ENCODE measurements around the gene DNAJC25. TPM values are rescaled to one million over a fixed set of nuclear protein-coding genes. Genes with fewer than 3 reads are reported as not detected.
A peak's percentile ranks its signal among the peaks of the same experiment; 100 is the strongest.

DNAJC25 gene
- total and polyA plus RNA-seq, 2 of the 13 experiments (the other 11 are each of a cell fraction or from before 2014, with no cell fraction given): 5.7 to 10.2 TPM

GRCh38 chr9:111648066-111648465, 16.9 kb downstream of the DNAJC25 start:
- no peak overlapping the region for H3K27ac ChIP-seq (ENCODE audit: extremely low read length, insufficient read depth, low read length)
- no peaks in the 10 kb centered on the region for H3K9me3 ChIP-seq (ENCODE audit: low read length)
- no peaks in the 10 kb centered on the region for H3K79me2 ChIP-seq (ENCODE audit: insufficient read depth, low read length)
- DNase-seq (ENCODE audit: low spot score): no peak
- whole genome bisulfite sequencing (ENCODE audit: low lambda C conversion rate): 95% methylated on average over 4 of the region's 4 CpGs
- H3K4me2 ChIP-seq (ENCODE audit: low read depth, low read length): no peak overlapping the region
- intact Hi-C loops (cut with micrococcal nuclease; ENCODE audit: unreplicated experiment) (no loop called here), in situ Hi-C loops (cut with HindIII; ENCODE audit: extremely low pct_ligation_motif_present, low pct_unique_long_range_greater_than_20kb) (no loop called here)
- ChIA-PET CTCF (ENCODE audit: low intra/inter-chr PET ratio, low total read pairs) (no interaction called here), POLR2A (no interaction called here)
- ATAC-seq: no peak
- H3K4me3 ChIP-seq (replicated peaks in 1 of 3; ENCODE audit: insufficient read depth in 1 of 3, low read depth in 2 of 3, low read length in 3 of 3): no peak overlapping the region
- H2AFZ ChIP-seq (ENCODE audit: low read length): no peak overlapping the region
- H3K9ac ChIP-seq (ENCODE audit: insufficient read depth, low read depth, low read length): no peak overlapping the region
- no TSS peak for BruUV-seq (replicated peaks)
- peaks cover 16% of the 10 kb centered on the region for H3K4me1 ChIP-seq (ENCODE audit: insufficient read depth, low read length)
- no peaks in the 10 kb centered on the region for H4K20me1 ChIP-seq (ENCODE audit: insufficient read depth, low read length)
- no peaks in the 10 kb centered on the region for H3K27me3 ChIP-seq (ENCODE audit: control insufficient read depth in 1 of 2, insufficient read depth in 2 of 2, low read length in 2 of 2)
- H3K36me3 ChIP-seq (replicated peaks in 1 of 2; ENCODE audit: control insufficient read depth in 1 of 2, insufficient read depth in 2 of 2, low read length in 2 of 2): peaks cover 1 to 32% of the 10 kb centered on the region in 2 experiments; a peak in 3 of 5 replicates
- no peak for FAIRE-seq
- TF ChIP-seq ZNF354B (CRISPR knock-in tag; IDR thresholded peaks at IDR 0.05): no peak
- TF ChIP-seq, protein P1, sequence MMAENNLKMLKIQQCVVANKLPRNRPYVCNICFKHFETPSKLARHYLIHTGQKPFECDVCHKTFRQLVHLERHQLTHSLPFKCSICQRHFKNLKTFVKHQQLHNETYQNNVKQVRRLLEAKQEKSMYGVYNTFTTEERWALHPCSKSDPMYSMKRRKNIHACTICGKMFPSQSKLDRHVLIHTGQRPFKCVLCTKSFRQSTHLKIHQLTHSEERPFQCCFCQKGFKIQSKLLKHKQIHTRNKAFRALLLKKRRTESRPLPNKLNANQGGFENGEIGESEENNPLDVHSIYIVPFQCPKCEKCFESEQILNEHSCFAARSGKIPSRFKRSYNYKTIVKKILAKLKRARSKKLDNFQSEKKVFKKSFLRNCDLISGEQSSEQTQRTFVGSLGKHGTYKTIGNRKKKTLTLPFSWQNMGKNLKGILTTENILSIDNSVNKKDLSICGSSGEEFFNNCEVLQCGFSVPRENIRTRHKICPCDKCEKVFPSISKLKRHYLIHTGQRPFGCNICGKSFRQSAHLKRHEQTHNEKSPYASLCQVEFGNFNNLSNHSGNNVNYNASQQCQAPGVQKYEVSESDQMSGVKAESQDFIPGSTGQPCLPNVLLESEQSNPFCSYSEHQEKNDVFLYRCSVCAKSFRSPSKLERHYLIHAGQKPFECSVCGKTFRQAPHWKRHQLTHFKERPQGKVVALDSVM (CRISPR knock-in tag; IDR thresholded peaks at IDR 0.05): 0 out of 2 replicates have a peak, but pooled peaks have one; percentile 24

DNA sequence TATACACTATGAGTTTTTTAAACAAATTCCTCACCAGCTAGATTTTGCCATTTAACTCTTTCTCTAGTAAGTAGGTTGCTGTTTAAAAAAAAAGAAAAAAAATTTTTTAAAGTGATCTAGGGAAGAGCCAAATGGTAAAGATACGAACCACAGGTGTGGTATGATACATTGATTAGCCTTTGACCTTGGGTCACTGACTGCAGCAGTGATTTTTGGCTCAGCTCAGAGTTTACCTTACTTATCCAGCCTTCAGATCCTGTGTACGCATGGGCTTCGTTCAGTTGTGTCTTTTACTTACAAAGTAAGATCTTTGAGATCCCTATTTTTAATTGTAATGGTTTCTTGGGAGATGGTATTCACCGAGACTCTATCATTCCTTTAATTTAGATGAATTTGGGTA, 17.9 kb downstream of the DNAJC25 start:
- no peak overlapping the region for H3K27ac ChIP-seq (ENCODE audit: extremely low read length, insufficient read depth, low read length)
- WGBS (ENCODE audit: low lambda C conversion rate): 90% methylated on average over 4 of the region's 4 CpGs
- no peaks in the 10 kb centered on the region for H3K27me3 ChIP-seq (ENCODE audit: control insufficient read depth in 1 of 2, insufficient read depth in 2 of 2, low read length in 2 of 2)
- no TSS peak for BruUV-seq (replicated peaks)
- no peak overlapping the region for H3K4me2 ChIP-seq (ENCODE audit: low read depth, low read length)
- no peak overlapping the region for H2AFZ ChIP-seq (ENCODE audit: low read length)
- no peak overlapping the region for H3K9ac ChIP-seq (ENCODE audit: insufficient read depth, low read depth, low read length)
- H4K20me1 ChIP-seq (ENCODE audit: insufficient read depth, low read length): no peaks in the 10 kb centered on the region
- POLR2A ChIA-PET: no interaction called here
- no peaks in the 10 kb centered on the region for H3K79me2 ChIP-seq (ENCODE audit: insufficient read depth, low read length)
- intact Hi-C loops (cut with micrococcal nuclease; ENCODE audit: unreplicated experiment): no loop called here
- H3K4me3 ChIP-seq (replicated peaks in 1 of 3; ENCODE audit: insufficient read depth in 1 of 3, low read depth in 2 of 3, low read length in 3 of 3): no peak overlapping the region
- DNase-seq (ENCODE audit: low spot score) (no peak), ATAC-seq (no peak), FAIRE-seq (no peak)
- H3K36me3 ChIP-seq (replicated peaks in 1 of 2; ENCODE audit: control insufficient read depth in 1 of 2, insufficient read depth in 2 of 2, low read length in 2 of 2): peaks cover 1 to 28% of the 10 kb centered on the region in 2 experiments; a peak in 3 of 5 replicates
- H3K9me3 ChIP-seq (ENCODE audit: low read length): no peaks in the 10 kb centered on the region
- TF ChIP-seq, protein P2, sequence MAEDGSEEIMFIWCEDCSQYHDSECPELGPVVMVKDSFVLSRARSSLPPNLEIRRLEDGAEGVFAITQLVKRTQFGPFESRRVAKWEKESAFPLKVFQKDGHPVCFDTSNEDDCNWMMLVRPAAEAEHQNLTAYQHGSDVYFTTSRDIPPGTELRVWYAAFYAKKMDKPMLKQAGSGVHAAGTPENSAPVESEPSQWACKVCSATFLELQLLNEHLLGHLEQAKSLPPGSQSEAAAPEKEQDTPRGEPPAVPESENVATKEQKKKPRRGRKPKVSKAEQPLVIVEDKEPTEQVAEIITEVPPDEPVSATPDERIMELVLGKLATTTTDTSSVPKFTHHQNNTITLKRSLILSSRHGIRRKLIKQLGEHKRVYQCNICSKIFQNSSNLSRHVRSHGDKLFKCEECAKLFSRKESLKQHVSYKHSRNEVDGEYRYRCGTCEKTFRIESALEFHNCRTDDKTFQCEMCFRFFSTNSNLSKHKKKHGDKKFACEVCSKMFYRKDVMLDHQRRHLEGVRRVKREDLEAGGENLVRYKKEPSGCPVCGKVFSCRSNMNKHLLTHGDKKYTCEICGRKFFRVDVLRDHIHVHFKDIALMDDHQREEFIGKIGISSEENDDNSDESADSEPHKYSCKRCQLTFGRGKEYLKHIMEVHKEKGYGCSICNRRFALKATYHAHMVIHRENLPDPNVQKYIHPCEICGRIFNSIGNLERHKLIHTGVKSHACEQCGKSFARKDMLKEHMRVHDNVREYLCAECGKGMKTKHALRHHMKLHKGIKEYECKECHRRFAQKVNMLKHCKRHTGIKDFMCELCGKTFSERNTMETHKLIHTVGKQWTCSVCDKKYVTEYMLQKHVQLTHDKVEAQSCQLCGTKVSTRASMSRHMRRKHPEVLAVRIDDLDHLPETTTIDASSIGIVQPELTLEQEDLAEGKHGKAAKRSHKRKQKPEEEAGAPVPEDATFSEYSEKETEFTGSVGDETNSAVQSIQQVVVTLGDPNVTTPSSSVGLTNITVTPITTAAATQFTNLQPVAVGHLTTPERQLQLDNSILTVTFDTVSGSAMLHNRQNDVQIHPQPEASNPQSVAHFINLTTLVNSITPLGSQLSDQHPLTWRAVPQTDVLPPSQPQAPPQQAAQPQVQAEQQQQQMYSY (CRISPR knock-in tag; IDR thresholded peaks at IDR 0.05): no peak
- TF ChIP-seq GFI1 (CRISPR knock-in tag; IDR thresholded peaks at IDR 0.05; ENCODE audit: borderline replicate concordance): 0 out of 2 replicates have a peak, but pooled peaks have one; percentile 44
- H3K4me1 ChIP-seq (ENCODE audit: insufficient read depth, low read length): peaks cover 6% of the 10 kb centered on the region
- CTCF ChIA-PET (ENCODE audit: low intra/inter-chr PET ratio, low total read pairs): no interaction called here
- in situ Hi-C loops (cut with HindIII; ENCODE audit: extremely low pct_ligation_motif_present, low pct_unique_long_range_greater_than_20kb): no loop called here

All from HepG2 (cell line).